ENCODE measurements around the gene C4orf50. TPM values are rescaled to one million over a fixed set of nuclear protein-coding genes. Genes with fewer than 3 reads are reported as not detected.

C4orf50 gene
- total and polyA plus RNA-seq, 2 experiments from 2014 or later = 0.06 to 0.31 TPM

GRCh38 chr4:5962416-5962815, 55.8 kb downstream of the C4orf50 start (continued):
- no peak for TF ChIP-seq EZH2phosphoT487 (IDR thresholded peaks at IDR 0.05; ENCODE audit: unreplicated experiment)
- no peak for TF ChIP-seq ETS1 (IDR thresholded peaks at IDR 0.05)
- no peak for TF ChIP-seq ZNF114 (CRISPR knock-in tag; IDR thresholded peaks at IDR 0.05)
- no peak for TF ChIP-seq EZH2 (IDR thresholded peaks at IDR 0.05; ENCODE audit: low read depth, unreplicated experiment)
- TF ChIP-seq JUNB (IDR thresholded peaks at IDR 0.05; ENCODE audit: unreplicated experiment) = no peak

- Mint-ChIP-seq H3K9me3 (no peaks in the 10 kb centered on the region; the same call in 2 of the 3 replicates), H3K4me1 (peaks cover 16% of the 10 kb centered on the region), H3K27ac (no peak overlapping the region), H3K36me3 (ENCODE audit: low read depth) (no peaks in the 10 kb centered on the region), H3K4me3 (no peak overlapping the region), H3K27me3 (ENCODE audit: insufficient read depth, low read depth, poor library complexity) (peaks cover 18% of the 10 kb centered on the region)
- H4K20me1 ChIP-seq (replicated peaks; ENCODE audit: insufficient read depth) = no peaks in the 10 kb centered on the region
- no peaks in the 10 kb centered on the region for H3K9me2 ChIP-seq (ENCODE audit: insufficient read depth)
- peaks cover 3% of the 10 kb centered on the region; the same call in 1 of the 2 replicates for H3K4me1 ChIP-seq (ENCODE audit: insufficient read depth)
- H3K4me2 ChIP-seq = no peak overlapping the region
- no peak overlapping the region for H2AFZ ChIP-seq
- no peak overlapping the region for H3K4me3 ChIP-seq
- no peaks in the 10 kb centered on the region for H3K36me3 ChIP-seq (ENCODE audit: insufficient read depth)
- no peak overlapping the region for H3K27ac ChIP-seq (ENCODE audit: low read depth)
- TF ChIP-seq CREB1 (CRISPR knock-in tag; IDR thresholded peaks at IDR 0.05; ENCODE audit: low read depth) (no peak), ZNF462 (CRISPR knock-in tag; IDR thresholded peaks at IDR 0.05) (no peak), STAT1 (IDR thresholded peaks at IDR 0.05; ENCODE audit: unreplicated experiment) (no peak), REST (IDR thresholded peaks at IDR 0.05; ENCODE audit: unreplicated experiment) (no peak), EZH2phosphoT487 (IDR thresholded peaks at IDR 0.05; ENCODE audit: unreplicated experiment) (no peak), ZNF331 (CRISPR knock-in tag; IDR thresholded peaks at IDR 0.05; ENCODE audit: low read depth) (no peak), POLR2AphosphoS5 (IDR thresholded peaks at IDR 0.05; ENCODE audit: low read depth) (no peak), CTCF (conservative IDR thresholded peaks at IDR 0.05; ENCODE audit: low read depth in 2 of 2) (no peak)
- no peak for DNase-seq (ENCODE audit: low spot score)
- no peak for ATAC-seq
- H3K79me2 ChIP-seq (replicated peaks; ENCODE audit: insufficient read depth) = no peaks in the 10 kb centered on the region
- no peaks in the 10 kb centered on the region for H3F3A ChIP-seq (replicated peaks; ENCODE audit: low read depth)
- no peaks in the 10 kb centered on the region for H3K27me3 ChIP-seq (ENCODE audit: insufficient read depth)
Observed at GRCh38 chr4:5960252-5960880, 57.9 kb downstream of the C4orf50 start.

All from GM23338 (cell line).